ENCODE data around the gene CHRDL2. TPM values are rescaled to one million over a fixed set of nuclear protein-coding genes. Genes with fewer than 3 reads are reported as not detected.

The CHRDL2 gene
- total RNA-seq, 3 donors from 2014 or later (not counting 1 experiment from before 2014, with no cell fraction given) = not detected

GRCh38 chr11:74744277-74744676 is 13.1 kb upstream of the CHRDL2 start:
- peaks cover 3 to 6% of the 10 kb centered on the region in 2 donors for H3K27me3 Mint-ChIP-seq (ENCODE audit: low read depth in 2 of 2)
- Histone ChIP-seq H3K36me3 (ENCODE audit: control insufficient read depth, insufficient read depth, low read length) (no peaks in the 10 kb centered on the region), H3K27ac (ENCODE audit: low read length) (no peak overlapping the region), H3K4me1 (ENCODE audit: control insufficient read depth, insufficient read depth, low read length) (peaks cover 8% of the 10 kb centered on the region), H3K9me3 (ENCODE audit: control insufficient read depth, insufficient read depth, low read length) (no peaks in the 10 kb centered on the region), H3K4me3 (ENCODE audit: low read length) (no peak overlapping the region), H3K27me3 (ENCODE audit: control insufficient read depth, insufficient read depth, low read length) (no peaks in the 10 kb centered on the region)
- 90% methylated on average over 3 of the region's 4 CpGs for WGBS (ENCODE audit: insufficient coverage)
- no peak for DNase-seq
- no peak for ATAC-seq
- intact Hi-C loops (cut with micrococcal nuclease) = no loop called here
- peaks cover 10 to 18% of the 10 kb centered on the region in 2 donors for H3K4me1 Mint-ChIP-seq
- TF ChIP-seq CTCF (IDR thresholded peaks at IDR 0.05) = no peak
- H3K4me3 Mint-ChIP-seq = no peak overlapping the region
- H3K36me3 Mint-ChIP-seq = no peaks in the 10 kb centered on the region
- no peaks in the 10 kb centered on the region for H3K9me3 Mint-ChIP-seq
- H3K27ac Mint-ChIP-seq = no peak overlapping the region

- no peak overlapping the region for H3K27ac Mint-ChIP-seq
- H3K4me1 ChIP-seq (ENCODE audit: control insufficient read depth, insufficient read depth, low read length) = peaks cover 7% of the 10 kb centered on the region
- H3K4me1 Mint-ChIP-seq = peaks cover 10 to 16% of the 10 kb centered on the region in 2 donors
Observed at GRCh38 chr11:74743640-74744039, 12.4 kb upstream of the CHRDL2 start.

GRCh38 chr11:74742070-74742469 is 10.8 kb upstream of the CHRDL2 start:
- no peak overlapping the region for H3K4me3 Mint-ChIP-seq

More at GRCh38 chr11:74743640-74744039, 12.4 kb upstream of the CHRDL2 start:
- H3K27me3 Mint-ChIP-seq (ENCODE audit: low read depth in 2 of 2) = peaks cover 9 to 11% of the 10 kb centered on the region in 2 donors
- intact Hi-C loops (cut with micrococcal nuclease) = no loop called here
- no peak overlapping the region for H3K4me3 ChIP-seq (ENCODE audit: low read length)
- no peaks in the 10 kb centered on the region for H3K27me3 ChIP-seq (ENCODE audit: control insufficient read depth, insufficient read depth, low read length)
- H3K9me3 ChIP-seq (ENCODE audit: control insufficient read depth, insufficient read depth, low read length) = no peaks in the 10 kb centered on the region
- no peak for TF ChIP-seq CTCF (IDR thresholded peaks at IDR 0.05)
- no peak for ATAC-seq
- no peak overlapping the region for H3K27ac ChIP-seq (ENCODE audit: low read length)
- no peak overlapping the region for H3K4me3 Mint-ChIP-seq
- H3K36me3 Mint-ChIP-seq = no peaks in the 10 kb centered on the region
- no peak for DNase-seq
- H3K9me3 Mint-ChIP-seq = no peaks in the 10 kb centered on the region
- no peaks in the 10 kb centered on the region for H3K36me3 ChIP-seq (ENCODE audit: control insufficient read depth, insufficient read depth, low read length)

More at GRCh38 chr11:74742070-74742469, 10.8 kb upstream of the CHRDL2 start:
- Mint-ChIP-seq H3K27me3 (ENCODE audit: low read depth in 2 of 2) (peaks cover 13 to 18% of the 10 kb centered on the region in 2 donors), H3K27ac (no peak overlapping the region), H3K36me3 (no peaks in the 10 kb centered on the region), H3K4me1 (peaks cover 0 to 5% of the 10 kb centered on the region in 2 donors), H3K9me3 (no peaks in the 10 kb centered on the region)
- intact Hi-C loops (cut with micrococcal nuclease) = no loop called here
- 100% methylated on average over 2 of the region's 4 CpGs for WGBS (ENCODE audit: insufficient coverage)
- Histone ChIP-seq H3K36me3 (ENCODE audit: control insufficient read depth, insufficient read depth, low read length) (no peaks in the 10 kb centered on the region), H3K27ac (ENCODE audit: low read length) (no peak overlapping the region), H3K27me3 (ENCODE audit: control insufficient read depth, insufficient read depth, low read length) (no peaks in the 10 kb centered on the region), H3K9me3 (ENCODE audit: control insufficient read depth, insufficient read depth, low read length) (no peaks in the 10 kb centered on the region), H3K4me1 (ENCODE audit: control insufficient read depth, insufficient read depth, low read length) (no peaks in the 10 kb centered on the region), H3K4me3 (ENCODE audit: low read length) (no peak overlapping the region)
- no peak for DNase-seq
- no peak for ATAC-seq
- no peak for TF ChIP-seq CTCF (IDR thresholded peaks at IDR 0.05)

All from natural killer cell (primary cell).